Measurements from ENCODE around the gene SPTSSB. TPM values are rescaled to one million over a fixed set of nuclear protein-coding genes. Genes with fewer than 3 reads are reported as not detected.
A peak's percentile ranks its signal among the peaks of the same experiment; 100 is the strongest.

SPTSSB gene
- total RNA-seq, 1 experiment from 2014 or later, result 15.7 TPM

DNA sequence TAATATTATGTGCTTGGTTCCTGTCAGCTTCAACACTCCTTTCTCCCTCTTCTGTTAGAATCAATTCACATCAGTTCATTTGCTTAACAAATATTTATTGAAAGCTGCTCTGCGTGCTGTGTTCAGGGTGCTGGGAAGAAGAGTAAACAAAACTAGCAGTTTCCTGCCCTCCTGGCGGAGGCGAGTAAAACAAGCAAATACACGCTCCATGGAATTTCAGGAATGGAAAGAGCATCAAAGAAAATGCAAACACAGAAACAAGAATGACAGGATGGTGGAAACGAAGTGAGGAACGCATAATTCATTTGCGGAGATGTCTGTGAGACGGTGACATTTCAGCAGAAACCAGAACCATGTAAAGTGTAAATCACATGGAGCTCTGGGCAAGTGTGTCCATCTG lies 49.4 kb upstream of the SPTSSB start (continued):
- no peak for TF ChIP-seq ZNF423 (CRISPR knock-in tag; IDR thresholded peaks at IDR 0.05)
- TF ChIP-seq, protein P1, sequence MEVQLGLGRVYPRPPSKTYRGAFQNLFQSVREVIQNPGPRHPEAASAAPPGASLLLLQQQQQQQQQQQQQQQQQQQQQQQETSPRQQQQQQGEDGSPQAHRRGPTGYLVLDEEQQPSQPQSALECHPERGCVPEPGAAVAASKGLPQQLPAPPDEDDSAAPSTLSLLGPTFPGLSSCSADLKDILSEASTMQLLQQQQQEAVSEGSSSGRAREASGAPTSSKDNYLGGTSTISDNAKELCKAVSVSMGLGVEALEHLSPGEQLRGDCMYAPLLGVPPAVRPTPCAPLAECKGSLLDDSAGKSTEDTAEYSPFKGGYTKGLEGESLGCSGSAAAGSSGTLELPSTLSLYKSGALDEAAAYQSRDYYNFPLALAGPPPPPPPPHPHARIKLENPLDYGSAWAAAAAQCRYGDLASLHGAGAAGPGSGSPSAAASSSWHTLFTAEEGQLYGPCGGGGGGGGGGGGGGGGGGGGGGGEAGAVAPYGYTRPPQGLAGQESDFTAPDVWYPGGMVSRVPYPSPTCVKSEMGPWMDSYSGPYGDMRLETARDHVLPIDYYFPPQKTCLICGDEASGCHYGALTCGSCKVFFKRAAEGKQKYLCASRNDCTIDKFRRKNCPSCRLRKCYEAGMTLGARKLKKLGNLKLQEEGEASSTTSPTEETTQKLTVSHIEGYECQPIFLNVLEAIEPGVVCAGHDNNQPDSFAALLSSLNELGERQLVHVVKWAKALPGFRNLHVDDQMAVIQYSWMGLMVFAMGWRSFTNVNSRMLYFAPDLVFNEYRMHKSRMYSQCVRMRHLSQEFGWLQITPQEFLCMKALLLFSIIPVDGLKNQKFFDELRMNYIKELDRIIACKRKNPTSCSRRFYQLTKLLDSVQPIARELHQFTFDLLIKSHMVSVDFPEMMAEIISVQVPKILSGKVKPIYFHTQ (CRISPR knock-in tag; IDR thresholded peaks at IDR 0.05), result no peak
- TF ChIP-seq NR2C2 (CRISPR knock-in tag; IDR thresholded peaks at IDR 0.05), result no peak
- TF ChIP-seq, protein P2, sequence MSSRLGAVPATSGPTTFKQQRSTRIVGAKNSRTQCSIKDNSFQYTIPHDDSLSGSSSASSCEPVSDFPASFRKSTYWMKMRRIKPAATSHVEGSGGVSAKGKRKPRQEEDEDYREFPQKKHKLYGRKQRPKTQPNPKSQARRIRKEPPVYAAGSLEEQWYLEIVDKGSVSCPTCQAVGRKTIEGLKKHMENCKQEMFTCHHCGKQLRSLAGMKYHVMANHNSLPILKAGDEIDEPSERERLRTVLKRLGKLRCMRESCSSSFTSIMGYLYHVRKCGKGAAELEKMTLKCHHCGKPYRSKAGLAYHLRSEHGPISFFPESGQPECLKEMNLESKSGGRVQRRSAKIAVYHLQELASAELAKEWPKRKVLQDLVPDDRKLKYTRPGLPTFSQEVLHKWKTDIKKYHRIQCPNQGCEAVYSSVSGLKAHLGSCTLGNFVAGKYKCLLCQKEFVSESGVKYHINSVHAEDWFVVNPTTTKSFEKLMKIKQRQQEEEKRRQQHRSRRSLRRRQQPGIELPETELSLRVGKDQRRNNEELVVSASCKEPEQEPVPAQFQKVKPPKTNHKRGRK (CRISPR knock-in tag; IDR thresholded peaks at IDR 0.05; ENCODE audit: borderline replicate concordance), result no peak
- TF ChIP-seq GTF2I (CRISPR knock-in tag; conservative IDR thresholded peaks at IDR 0.05), result no peak
- TF ChIP-seq, protein P3, sequence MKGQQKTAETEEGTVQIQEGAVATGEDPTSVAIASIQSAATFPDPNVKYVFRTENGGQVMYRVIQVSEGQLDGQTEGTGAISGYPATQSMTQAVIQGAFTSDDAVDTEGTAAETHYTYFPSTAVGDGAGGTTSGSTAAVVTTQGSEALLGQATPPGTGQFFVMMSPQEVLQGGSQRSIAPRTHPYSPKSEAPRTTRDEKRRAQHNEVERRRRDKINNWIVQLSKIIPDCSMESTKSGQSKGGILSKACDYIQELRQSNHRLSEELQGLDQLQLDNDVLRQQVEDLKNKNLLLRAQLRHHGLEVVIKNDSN (CRISPR knock-in tag; IDR thresholded peaks at IDR 0.05), result no peak
- no peak for TF ChIP-seq ELF4 (CRISPR knock-in tag; IDR thresholded peaks at IDR 0.05; ENCODE audit: low read depth)
- peak; percentile 67; the same call in 1 of the 2 replicates for TF ChIP-seq FOXK1 (CRISPR knock-in tag; IDR thresholded peaks at IDR 0.05)
- TF ChIP-seq PRRX2 (CRISPR knock-in tag; IDR thresholded peaks at IDR 0.05), result no peak
- TF ChIP-seq ETV6 (CRISPR knock-in tag; IDR thresholded peaks at IDR 0.05), result peak; percentile 48
- TF ChIP-seq RELA (CRISPR knock-in tag; IDR thresholded peaks at IDR 0.05; ENCODE audit: borderline replicate concordance), result no peak
- TF ChIP-seq, protein P4, sequence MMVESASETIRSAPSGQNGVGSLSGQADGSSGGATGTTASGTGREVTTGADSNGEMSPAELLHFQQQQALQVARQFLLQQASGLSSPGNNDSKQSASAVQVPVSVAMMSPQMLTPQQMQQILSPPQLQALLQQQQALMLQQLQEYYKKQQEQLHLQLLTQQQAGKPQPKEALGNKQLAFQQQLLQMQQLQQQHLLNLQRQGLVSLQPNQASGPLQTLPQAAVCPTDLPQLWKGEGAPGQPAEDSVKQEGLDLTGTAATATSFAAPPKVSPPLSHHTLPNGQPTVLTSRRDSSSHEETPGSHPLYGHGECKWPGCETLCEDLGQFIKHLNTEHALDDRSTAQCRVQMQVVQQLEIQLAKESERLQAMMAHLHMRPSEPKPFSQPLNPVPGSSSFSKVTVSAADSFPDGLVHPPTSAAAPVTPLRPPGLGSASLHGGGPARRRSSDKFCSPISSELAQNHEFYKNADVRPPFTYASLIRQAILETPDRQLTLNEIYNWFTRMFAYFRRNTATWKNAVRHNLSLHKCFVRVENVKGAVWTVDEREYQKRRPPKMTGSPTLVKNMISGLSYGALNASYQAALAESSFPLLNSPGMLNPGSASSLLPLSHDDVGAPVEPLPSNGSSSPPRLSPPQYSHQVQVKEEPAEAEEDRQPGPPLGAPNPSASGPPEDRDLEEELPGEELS (CRISPR knock-in tag; IDR thresholded peaks at IDR 0.05), result peak; percentile 89; the same call in 1 of the 2 replicates
- TF ChIP-seq GABPB1 (CRISPR knock-in tag; IDR thresholded peaks at IDR 0.05), result peak; percentile 57; the same call in 1 of the 2 replicates
- no peak for TF ChIP-seq MXD4 (CRISPR knock-in tag; IDR thresholded peaks at IDR 0.05; ENCODE audit: borderline replicate concordance)
- TF ChIP-seq, protein P5, sequence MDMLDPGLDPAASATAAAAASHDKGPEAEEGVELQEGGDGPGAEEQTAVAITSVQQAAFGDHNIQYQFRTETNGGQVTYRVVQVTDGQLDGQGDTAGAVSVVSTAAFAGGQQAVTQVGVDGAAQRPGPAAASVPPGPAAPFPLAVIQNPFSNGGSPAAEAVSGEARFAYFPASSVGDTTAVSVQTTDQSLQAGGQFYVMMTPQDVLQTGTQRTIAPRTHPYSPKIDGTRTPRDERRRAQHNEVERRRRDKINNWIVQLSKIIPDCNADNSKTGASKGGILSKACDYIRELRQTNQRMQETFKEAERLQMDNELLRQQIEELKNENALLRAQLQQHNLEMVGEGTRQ (CRISPR knock-in tag; IDR thresholded peaks at IDR 0.05), result 0 out of 2 replicates have a peak, but pooled peaks have one; percentile 12
- TF ChIP-seq, protein P6, sequence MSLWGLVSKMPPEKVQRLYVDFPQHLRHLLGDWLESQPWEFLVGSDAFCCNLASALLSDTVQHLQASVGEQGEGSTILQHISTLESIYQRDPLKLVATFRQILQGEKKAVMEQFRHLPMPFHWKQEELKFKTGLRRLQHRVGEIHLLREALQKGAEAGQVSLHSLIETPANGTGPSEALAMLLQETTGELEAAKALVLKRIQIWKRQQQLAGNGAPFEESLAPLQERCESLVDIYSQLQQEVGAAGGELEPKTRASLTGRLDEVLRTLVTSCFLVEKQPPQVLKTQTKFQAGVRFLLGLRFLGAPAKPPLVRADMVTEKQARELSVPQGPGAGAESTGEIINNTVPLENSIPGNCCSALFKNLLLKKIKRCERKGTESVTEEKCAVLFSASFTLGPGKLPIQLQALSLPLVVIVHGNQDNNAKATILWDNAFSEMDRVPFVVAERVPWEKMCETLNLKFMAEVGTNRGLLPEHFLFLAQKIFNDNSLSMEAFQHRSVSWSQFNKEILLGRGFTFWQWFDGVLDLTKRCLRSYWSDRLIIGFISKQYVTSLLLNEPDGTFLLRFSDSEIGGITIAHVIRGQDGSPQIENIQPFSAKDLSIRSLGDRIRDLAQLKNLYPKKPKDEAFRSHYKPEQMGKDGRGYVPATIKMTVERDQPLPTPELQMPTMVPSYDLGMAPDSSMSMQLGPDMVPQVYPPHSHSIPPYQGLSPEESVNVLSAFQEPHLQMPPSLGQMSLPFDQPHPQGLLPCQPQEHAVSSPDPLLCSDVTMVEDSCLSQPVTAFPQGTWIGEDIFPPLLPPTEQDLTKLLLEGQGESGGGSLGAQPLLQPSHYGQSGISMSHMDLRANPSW (CRISPR knock-in tag; conservative IDR thresholded peaks at IDR 0.05; ENCODE audit: low read depth), result no peak
- TF ChIP-seq, protein P7, sequence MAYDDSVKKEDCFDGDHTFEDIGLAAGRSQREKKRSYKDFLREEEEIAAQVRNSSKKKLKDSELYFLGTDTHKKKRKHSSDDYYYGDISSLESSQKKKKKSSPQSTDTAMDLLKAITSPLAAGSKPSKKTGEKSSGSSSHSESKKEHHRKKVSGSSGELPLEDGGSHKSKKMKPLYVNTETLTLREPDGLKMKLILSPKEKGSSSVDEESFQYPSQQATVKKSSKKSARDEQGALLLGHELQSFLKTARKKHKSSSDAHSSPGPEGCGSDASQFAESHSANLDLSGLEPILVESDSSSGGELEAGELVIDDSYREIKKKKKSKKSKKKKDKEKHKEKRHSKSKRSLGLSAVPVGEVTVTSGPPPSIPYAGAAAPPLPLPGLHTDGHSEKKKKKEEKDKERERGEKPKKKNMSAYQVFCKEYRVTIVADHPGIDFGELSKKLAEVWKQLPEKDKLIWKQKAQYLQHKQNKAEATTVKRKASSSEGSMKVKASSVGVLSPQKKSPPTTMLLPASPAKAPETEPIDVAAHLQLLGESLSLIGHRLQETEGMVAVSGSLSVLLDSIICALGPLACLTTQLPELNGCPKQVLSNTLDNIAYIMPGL (CRISPR knock-in tag; IDR thresholded peaks at IDR 0.05), result no peak
- TF ChIP-seq EMX1 (CRISPR knock-in tag; IDR thresholded peaks at IDR 0.05), result no peak
- TF ChIP-seq, protein P8, sequence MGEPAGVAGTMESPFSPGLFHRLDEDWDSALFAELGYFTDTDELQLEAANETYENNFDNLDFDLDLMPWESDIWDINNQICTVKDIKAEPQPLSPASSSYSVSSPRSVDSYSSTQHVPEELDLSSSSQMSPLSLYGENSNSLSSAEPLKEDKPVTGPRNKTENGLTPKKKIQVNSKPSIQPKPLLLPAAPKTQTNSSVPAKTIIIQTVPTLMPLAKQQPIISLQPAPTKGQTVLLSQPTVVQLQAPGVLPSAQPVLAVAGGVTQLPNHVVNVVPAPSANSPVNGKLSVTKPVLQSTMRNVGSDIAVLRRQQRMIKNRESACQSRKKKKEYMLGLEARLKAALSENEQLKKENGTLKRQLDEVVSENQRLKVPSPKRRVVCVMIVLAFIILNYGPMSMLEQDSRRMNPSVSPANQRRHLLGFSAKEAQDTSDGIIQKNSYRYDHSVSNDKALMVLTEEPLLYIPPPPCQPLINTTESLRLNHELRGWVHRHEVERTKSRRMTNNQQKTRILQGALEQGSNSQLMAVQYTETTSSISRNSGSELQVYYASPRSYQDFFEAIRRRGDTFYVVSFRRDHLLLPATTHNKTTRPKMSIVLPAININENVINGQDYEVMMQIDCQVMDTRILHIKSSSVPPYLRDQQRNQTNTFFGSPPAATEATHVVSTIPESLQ (CRISPR knock-in tag; IDR thresholded peaks at IDR 0.05), result no peak
- TF ChIP-seq TEAD4 (CRISPR knock-in tag; IDR thresholded peaks at IDR 0.05), result peak; percentile 75; the same call in 1 of the 2 replicates
- no peak for TF ChIP-seq ZNF219 (CRISPR knock-in tag; IDR thresholded peaks at IDR 0.05; ENCODE audit: borderline replicate concordance)
- TF ChIP-seq, protein P9, sequence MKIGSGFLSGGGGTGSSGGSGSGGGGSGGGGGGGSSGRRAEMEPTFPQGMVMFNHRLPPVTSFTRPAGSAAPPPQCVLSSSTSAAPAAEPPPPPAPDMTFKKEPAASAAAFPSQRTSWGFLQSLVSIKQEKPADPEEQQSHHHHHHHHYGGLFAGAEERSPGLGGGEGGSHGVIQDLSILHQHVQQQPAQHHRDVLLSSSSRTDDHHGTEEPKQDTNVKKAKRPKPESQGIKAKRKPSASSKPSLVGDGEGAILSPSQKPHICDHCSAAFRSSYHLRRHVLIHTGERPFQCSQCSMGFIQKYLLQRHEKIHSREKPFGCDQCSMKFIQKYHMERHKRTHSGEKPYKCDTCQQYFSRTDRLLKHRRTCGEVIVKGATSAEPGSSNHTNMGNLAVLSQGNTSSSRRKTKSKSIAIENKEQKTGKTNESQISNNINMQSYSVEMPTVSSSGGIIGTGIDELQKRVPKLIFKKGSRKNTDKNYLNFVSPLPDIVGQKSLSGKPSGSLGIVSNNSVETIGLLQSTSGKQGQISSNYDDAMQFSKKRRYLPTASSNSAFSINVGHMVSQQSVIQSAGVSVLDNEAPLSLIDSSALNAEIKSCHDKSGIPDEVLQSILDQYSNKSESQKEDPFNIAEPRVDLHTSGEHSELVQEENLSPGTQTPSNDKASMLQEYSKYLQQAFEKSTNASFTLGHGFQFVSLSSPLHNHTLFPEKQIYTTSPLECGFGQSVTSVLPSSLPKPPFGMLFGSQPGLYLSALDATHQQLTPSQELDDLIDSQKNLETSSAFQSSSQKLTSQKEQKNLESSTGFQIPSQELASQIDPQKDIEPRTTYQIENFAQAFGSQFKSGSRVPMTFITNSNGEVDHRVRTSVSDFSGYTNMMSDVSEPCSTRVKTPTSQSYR (CRISPR knock-in tag; IDR thresholded peaks at IDR 0.05), result no peak
